Measurements from ENCODE around the gene POMT1. TPM values are rescaled to one million over a fixed set of nuclear protein-coding genes. Genes with fewer than 3 reads are reported as not detected.
A peak's percentile ranks its signal among the peaks of the same experiment; 100 is the strongest.
"Not testable (repeated sequence)": the region's sequence is repeated elsewhere in the genome, so short reads cannot be mapped to it uniquely, and the experiment has no call there.

Gene POMT1
- polyA plus RNA-seq, 6 donors from 2014 or later, result 0.75 to 7.4 (median 3.7) TPM

- Mint-ChIP-seq H3K36me3 (peaks cover 7 to 40% of the 10 kb centered on the region in 2 donors), H3K4me1 (peaks cover 5 to 14% (median 12%) of the 10 kb centered on the region in 3 donors), H3K27ac (no peak overlapping the region), H3K4me3 (peak overlapping the region in 7 of 8 donors; percentile 57 to 86 (median 78)), H3K9me3 (peaks cover 16 to 54% (median 41%) of the 10 kb centered on the region in 7 donors), H3K27me3 (peaks cover 52 to 67% (median 54%) of the 10 kb centered on the region in 3 donors)
- ATAC-seq (ENCODE audit: low read depth in 2 of 2), result peak; percentile 66 to 69
- DNase-seq, result no peak
These were observed 43.8 kb downstream of the POMT1 start for GRCh38 chr9:131546336-131547084.

GRCh38 chr9:131549186-131549585 lies 46.5 kb downstream of the POMT1 start:
- peaks cover 63 to 83% (median 68%) of the 10 kb centered on the region in 3 donors for H3K27me3 Mint-ChIP-seq
- not testable (repeated sequence) for H3K27ac Mint-ChIP-seq; ATAC-seq (ENCODE audit: low read depth in 2 of 2); H3K4me3 Mint-ChIP-seq; DNase-seq
- peaks cover 5 to 33% (median 22%) of the 10 kb centered on the region in 7 donors for H3K9me3 Mint-ChIP-seq
- peaks cover 5 to 14% (median 12%) of the 10 kb centered on the region in 3 donors for H3K4me1 Mint-ChIP-seq
- peaks cover 11 to 32% of the 10 kb centered on the region in 2 donors for H3K36me3 Mint-ChIP-seq

- H3K4me3 Mint-ChIP-seq; DNase-seq; ATAC-seq (ENCODE audit: low read depth in 2 of 2): not testable (repeated sequence)
- peak overlapping the region in 1 of 6 donors; percentile 4 for H3K27ac Mint-ChIP-seq
- peaks cover 11 to 32% of the 10 kb centered on the region in 2 donors for H3K36me3 Mint-ChIP-seq
- peaks cover 3 to 28% (median 17%) of the 10 kb centered on the region in 7 donors for H3K9me3 Mint-ChIP-seq
- peaks cover 60 to 80% (median 68%) of the 10 kb centered on the region in 3 donors for H3K27me3 Mint-ChIP-seq
- peaks cover 5 to 14% (median 12%) of the 10 kb centered on the region in 3 donors for H3K4me1 Mint-ChIP-seq
These were observed 47.7 kb downstream of the POMT1 start for GRCh38 chr9:131550465-131550864.

GRCh38 chr9:131552030-131552429 lies 49.3 kb downstream of the POMT1 start:
- Mint-ChIP-seq H3K27ac (no peak overlapping the region), H3K4me3 (no peak overlapping the region), H3K4me1 (peaks cover 5 to 14% (median 7%) of the 10 kb centered on the region in 3 donors), H3K27me3 (peaks cover 66 to 88% (median 80%) of the 10 kb centered on the region in 3 donors), H3K9me3 (peaks cover 3 to 26% (median 17%) of the 10 kb centered on the region in 7 donors), H3K36me3 (peaks cover 11 to 32% of the 10 kb centered on the region in 2 donors)
- no peak for DNase-seq
- ATAC-seq (ENCODE audit: low read depth in 2 of 2), result no peak

GRCh38 chr9:131554087-131554842 lies 51.5 kb downstream of the POMT1 start:
- Mint-ChIP-seq H3K27me3 (peaks cover 44 to 65% (median 61%) of the 10 kb centered on the region in 3 donors), H3K36me3 (peaks cover 4 to 12% of the 10 kb centered on the region in 2 donors), H3K9me3 (peaks cover 0 to 9% (median 4%) of the 10 kb centered on the region in 7 donors), H3K4me1 (peaks cover 0 to 5% (median 0%) of the 10 kb centered on the region in 3 donors), H3K27ac (no peak overlapping the region), H3K4me3 (no peak overlapping the region)
- peak in 1 of 2 donors; percentile 18 for ATAC-seq (ENCODE audit: low read depth in 2 of 2)
- no peak for DNase-seq

- Mint-ChIP-seq H3K27ac (peak overlapping the region in 1 of 6 donors; percentile 61), H3K4me1 (peaks cover 0 to 5% (median 0%) of the 10 kb centered on the region in 3 donors), H3K9me3 (peaks cover 0 to 9% (median 0%) of the 10 kb centered on the region in 7 donors), H3K4me3 (no peak overlapping the region), H3K27me3 (peaks cover 40 to 59% (median 54%) of the 10 kb centered on the region in 3 donors), H3K36me3 (peaks cover 4 to 5% of the 10 kb centered on the region in 2 donors)
- DNase-seq, result no peak
- peak in 1 of 2 donors; percentile 14 for ATAC-seq (ENCODE audit: low read depth in 2 of 2)
These were observed 52.2 kb downstream of the POMT1 start for GRCh38 chr9:131554843-131555351.

- peaks cover 0 to 5% (median 0%) of the 10 kb centered on the region in 7 donors for H3K9me3 Mint-ChIP-seq
- peak overlapping the region in 1 of 6 donors; percentile 56 for H3K27ac Mint-ChIP-seq
- peaks cover 0 to 4% of the 10 kb centered on the region in 2 donors for H3K36me3 Mint-ChIP-seq
These were observed 53.3 kb downstream of the POMT1 start for GRCh38 chr9:131555841-131556673.

GRCh38 chr9:131557855-131558548 lies 55.3 kb downstream of the POMT1 start:
- H3K9me3 Mint-ChIP-seq, result peaks cover 0 to 13% (median 3%) of the 10 kb centered on the region in 7 donors
- H3K27ac Mint-ChIP-seq, result no peak overlapping the region
- peaks cover 0 to 2% of the 10 kb centered on the region in 2 donors for H3K36me3 Mint-ChIP-seq
- H3K4me1 Mint-ChIP-seq, result peaks cover 0 to 5% (median 0%) of the 10 kb centered on the region in 3 donors
- no peak overlapping the region for H3K4me3 Mint-ChIP-seq
- peaks cover 16 to 34% (median 34%) of the 10 kb centered on the region in 3 donors for H3K27me3 Mint-ChIP-seq
- ATAC-seq (ENCODE audit: low read depth in 2 of 2), result no peak
- no peak for DNase-seq

More at GRCh38 chr9:131555841-131556673, 53.3 kb downstream of the POMT1 start:
- Mint-ChIP-seq H3K4me1 (peaks cover 0 to 5% (median 0%) of the 10 kb centered on the region in 3 donors), H3K4me3 (peak overlapping the region in 2 of 8 donors; percentile 9 to 28), H3K27me3 (peaks cover 31 to 49% (median 43%) of the 10 kb centered on the region in 3 donors)
- no peak for DNase-seq
- ATAC-seq (ENCODE audit: low read depth in 2 of 2), result no peak

- H3K27ac Mint-ChIP-seq, result no peak overlapping the region
- DNase-seq (no peak), ATAC-seq (ENCODE audit: low read depth in 2 of 2) (no peak)
- no peak overlapping the region for H3K4me3 Mint-ChIP-seq
- peaks cover 0 to 13% (median 0%) of the 10 kb centered on the region in 7 donors for H3K9me3 Mint-ChIP-seq
- H3K4me1 Mint-ChIP-seq, result peaks cover 0 to 5% (median 0%) of the 10 kb centered on the region in 3 donors
- peaks cover 11 to 23% (median 22%) of the 10 kb centered on the region in 3 donors for H3K27me3 Mint-ChIP-seq
- H3K36me3 Mint-ChIP-seq, result no peaks in the 10 kb centered on the region
These were observed 56.8 kb downstream of the POMT1 start for GRCh38 chr9:131559421-131560000.

GRCh38 chr9:131562032-131562959 lies 59.6 kb downstream of the POMT1 start:
- ATAC-seq (ENCODE audit: low read depth in 2 of 2), result no peak

GRCh38 chr9:131565369-131565768 lies 62.7 kb downstream of the POMT1 start:
- ATAC-seq (ENCODE audit: low read depth in 2 of 2) (no peak), DNase-seq (no peak)
- Mint-ChIP-seq H3K27ac (no peak overlapping the region), H3K36me3 (no peaks in the 10 kb centered on the region), H3K4me1 (no peaks in the 10 kb centered on the region), H3K9me3 (peaks cover 0 to 8% (median 0%) of the 10 kb centered on the region in 7 donors), H3K4me3 (no peak overlapping the region), H3K27me3 (no peaks in the 10 kb centered on the region)

More at GRCh38 chr9:131562032-131562959, 59.6 kb downstream of the POMT1 start:
- H3K27ac Mint-ChIP-seq, result peak overlapping the region in 1 of 6 donors; percentile 49
- H3K27me3 Mint-ChIP-seq, result peaks cover 0 to under 1% (median 0%) of the 10 kb centered on the region in 3 donors
- H3K4me3 Mint-ChIP-seq, result no peak overlapping the region
- H3K4me1 Mint-ChIP-seq, result no peaks in the 10 kb centered on the region
- DNase-seq, result no peak
- H3K36me3 Mint-ChIP-seq, result no peaks in the 10 kb centered on the region
- peaks cover 0 to 8% (median 0%) of the 10 kb centered on the region in 7 donors for H3K9me3 Mint-ChIP-seq
